K562 (cell line): ENCODE results near the gene SETDB1. TPM values are rescaled to one million over a fixed set of nuclear protein-coding genes. Genes with fewer than 3 reads are reported as not detected.

Experiments
- CTCFL ChIP-seq: IDR thresholded peaks from 2 replicates; pipeline ENCODE4 v1.6.1; 2011; ENCODE audit warnings: borderline replicate concordance, low read depth, mild to moderate bottlenecking, moderate library complexity, low read length; ENCODE audit not compliant: insufficient read depth, poor library complexity, severe bottlenecking
- ESRRB ChIP-seq: fragments of 250-450 bp; sonication (Bioruptor Pico); IDR thresholded peaks from 2 replicates; pipeline ENCODE4 v1.5.0; 2020; ENCODE audit warnings: mild to moderate bottlenecking, moderate library complexity, borderline replicate concordance
- ETV1 ChIP-seq: fragments of 450-650 bp; conservative IDR thresholded peaks from 2 replicates; pipeline ENCODE4 v1.6.1; 2016; ENCODE audit warnings: missing genetic modification characterization, control low read depth, low read depth, missing compliant biosample characterization
- HNRNPLL ChIP-seq: fragments of 200-400 bp; formaldehyde crosslinking; IDR thresholded peaks from 2 replicates; pipeline ENCODE4 v1.6.1; 2017; ENCODE audit warnings: low read length, low read depth, mild to moderate bottlenecking; ENCODE audit not compliant: poor library complexity, severe bottlenecking
- KAT7 ChIP-seq: sonication (generic); formaldehyde crosslinking; IDR thresholded peaks from 2 replicates; pipeline ENCODE4 v1.8.0; 2022; ENCODE audit warnings: missing genetic modification reagents, mild to moderate bottlenecking, borderline replicate concordance
- KDM2B ChIP-seq: fragments of 250-450 bp; sonication (Bioruptor Pico); IDR thresholded peaks from 2 replicates; pipeline ENCODE4 v1.8.0; 2021; ENCODE audit warnings: mild to moderate bottlenecking, moderate library complexity
- NFE2L1 ChIP-seq: fragments of 450-650 bp; IDR thresholded peaks from 2 replicates; pipeline ENCODE4 v1.6.1; 2016; ENCODE audit warnings: missing genetic modification characterization, low read depth, mild to moderate bottlenecking, missing compliant biosample characterization, moderate library complexity, borderline replicate concordance
- NRF1 ChIP-seq, 2 experiments: fragments of 450-650 bp; IDR thresholded peaks in 1 of 2; conservative IDR thresholded peaks in 1 of 2; 2 replicates each; pipeline ENCODE4 v1.6.1; 2014; ENCODE audit warnings: mild to moderate bottlenecking in 2 of 2
- RBBP5 ChIP-seq: fragments of 200-600 bp; sonication (generic); IDR thresholded peaks from 2 replicates; pipeline ENCODE4 v1.6.1; 2012; ENCODE audit warnings: borderline replicate concordance, mild to moderate bottlenecking, low read length, control low read depth, inconsistent platforms; ENCODE audit not compliant: insufficient read depth, poor library complexity, severe bottlenecking
- ZBED1 ChIP-seq: IDR thresholded peaks from 2 replicates; pipeline ENCODE4 v1.6.1; 2014
- ZKSCAN1 ChIP-seq: fragments of 150-350 bp; IDR thresholded peaks from 2 replicates; pipeline ENCODE4 v1.6.1; 2016; ENCODE audit warnings: low read depth, low read length
- ZMIZ1 ChIP-seq, 2 experiments: fragments of 150-350 bp in 1 of 2; IDR thresholded peaks; 2 replicates each; pipeline ENCODE4 v1.6.1; 2012 to 2016; ENCODE audit warnings: low read depth in 2 of 2, low read length in 2 of 2, mild to moderate bottlenecking in 1 of 2, moderate library complexity in 1 of 2
- ZNF133 ChIP-seq: fragments of 250-450 bp; sonication (Bioruptor Pico); IDR thresholded peaks from 2 replicates; pipeline ENCODE4 v1.4.0; 2020; ENCODE audit warnings: mild to moderate bottlenecking
- ZNF175 ChIP-seq: fragments of 200-800 bp; sonication (Bioruptor generic); IDR thresholded peaks from 2 replicates; pipeline ENCODE4 v1.6.1; 2016; ENCODE audit warnings: low read depth, mild to moderate bottlenecking, missing genetic modification characterization, missing compliant biosample characterization
- ZNF586 ChIP-seq: fragments of 450-650 bp; formaldehyde crosslinking; conservative IDR thresholded peaks from 2 replicates; pipeline ENCODE4 v1.4.0; 2020; ENCODE audit warnings: mild to moderate bottlenecking, moderate library complexity
- polyA plus RNA-seq, 8 experiments: library from polyadenylated mRNA; depleted of rRNA in 4 of 8; stranded (reverse) in 5 of 8; unstranded in 3 of 8; fragments of >200 nt; fragmentation: Nextera tagmentation in 2 of 8; fragmentation: Illumina TruSeq in 1 of 8; extraction: Ambion mirVana in 2 of 8; extraction: Trizol in 1 of 8; gene quantifications; 2 replicates each; pipeline versions ENCODE4 v1.2.1 to v1.2.3, GENCODE V29; 2011 to 2014; ENCODE audit warnings: inconsistent platforms in 1 of 8, missing spikeins in 1 of 8
- total RNA-seq, 7 experiments: library from RNA; depleted of rRNA in 6 of 7; stranded (reverse); fragments of >200 nt in 6 of 7; fragmentation: Illumina TruSeq in 2 of 7; extraction: Trizol in 2 of 7; gene quantifications; 2 replicates each; pipeline versions ENCODE4 v1.2.1 to v1.2.3, GENCODE V29; 2011 to 2021; ENCODE audit warnings: low replicate concordance in 1 of 7
- TF ChIP-seq, protein P1 (sequence below): sonication (generic); formaldehyde crosslinking; IDR thresholded peaks from 2 replicates; pipeline ENCODE4 v1.8.0; 2022; ENCODE audit warnings: mild to moderate bottlenecking, missing genetic modification reagents

Gene SETDB1
- total and polyA plus RNA-seq, 9 of the 15 experiments (the other 6 are each of a cell fraction or from before 2014, with no cell fraction given) = 21.5 to 64.4 (median 42.0) TPM

GRCh38 chr1:150976879-150977694, 50.9 kb downstream of the SETDB1 start (continued):
- no peak for TF ChIP-seq HNRNPLL
- no peak; the same call in 1 of the 2 replicates for TF ChIP-seq ZNF175
- TF ChIP-seq ZKSCAN1 = no peak
- TF ChIP-seq NRF1 (conservative IDR thresholded peaks at IDR 0.05 in 1 of 2, IDR thresholded peaks at IDR 0.05 in 1 of 2) = peak; percentile 23 to 33; a peak in 2 of 4 replicates
- TF ChIP-seq ESRRB (CRISPR knock-in tag) = 0 out of 2 replicates have a peak, but pooled peaks have one; percentile 24
- peak; percentile 91 for TF ChIP-seq RBBP5
- TF ChIP-seq, protein P1, sequence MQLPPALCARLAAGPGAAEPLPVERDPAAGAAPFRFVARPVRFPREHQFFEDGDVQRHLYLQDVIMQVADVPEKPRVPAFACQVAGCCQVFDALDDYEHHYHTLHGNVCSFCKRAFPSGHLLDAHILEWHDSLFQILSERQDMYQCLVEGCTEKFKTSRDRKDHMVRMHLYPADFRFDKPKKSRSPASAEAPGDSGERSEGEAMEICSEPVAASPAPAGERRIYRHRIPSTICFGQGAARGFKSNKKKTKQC (CRISPR knock-in tag) = 0 out of 2 replicates have a peak, but pooled peaks have one; percentile 3
- no peak for TF ChIP-seq KDM2B (CRISPR knock-in tag)
- peak; percentile 86; the same call in 1 of the 2 replicates for TF ChIP-seq KAT7 (CRISPR knock-in tag)
- 0 out of 2 replicates have a peak, but pooled peaks have one; percentile 61 for TF ChIP-seq ZBED1
- peak in 1 of 2 experiments; percentile 82; a peak in 1 of 4 replicates for TF ChIP-seq ZMIZ1 (IDR thresholded peaks at IDR 0.05; ENCODE audit: low read depth in 2 of 2, low read length in 2 of 2)
- peak; percentile 20 for TF ChIP-seq CTCFL
- no peak for TF ChIP-seq ZNF133 (CRISPR knock-in tag)
- TF ChIP-seq NFE2L1 (tag) = no peak
- no peak for TF ChIP-seq ZNF586 (CRISPR knock-in tag)
- peak; percentile 77 for TF ChIP-seq ETV1 (tag)
